MG63 (cell line): ENCODE measurements around the gene SNRK. TPM values are rescaled to one million over a fixed set of nuclear protein-coding genes. Genes with fewer than 3 reads are reported as not detected.

Experiments used
- DNase-seq: peaks from one replicate; pipeline ENCODE4 v3.0.0-alpha.2; 2020
- H3K27me3 ChIP-seq: fragments of 250-450 bp; sonication (Bioruptor Pico); 2 replicates; pipeline ENCODE4 v1.5.1; 2020; ENCODE audit warnings: mild to moderate bottlenecking, moderate library complexity
- H3K36me3 ChIP-seq: fragments of 250-450 bp; sonication (Bioruptor Pico); 2 replicates; pipeline ENCODE4 v1.5.1; 2020; ENCODE audit warnings: mild to moderate bottlenecking, moderate library complexity
- H3K4me3 ChIP-seq: fragments of 250-450 bp; sonication (Bioruptor Pico); 2 replicates; pipeline ENCODE4 v1.5.1; 2020; ENCODE audit warnings: mild to moderate bottlenecking, moderate library complexity
- H3K9me3 ChIP-seq: fragments of 250-450 bp; sonication (Bioruptor Pico); 2 replicates; pipeline ENCODE4 v1.5.1; 2020; ENCODE audit warnings: mild to moderate bottlenecking, moderate library complexity
- total RNA-seq: library from RNA; depleted of rRNA; stranded (reverse); fragments of >200 nt; shearing (Covaris generic); gene quantifications from 2 replicates; pipeline ENCODE4 v1.2.3, GENCODE V29; 2014; ENCODE audit warnings: low replicate concordance

Gene SNRK
- total RNA-seq, 1 experiment from 2014 or later = 6.6 TPM

DNA sequence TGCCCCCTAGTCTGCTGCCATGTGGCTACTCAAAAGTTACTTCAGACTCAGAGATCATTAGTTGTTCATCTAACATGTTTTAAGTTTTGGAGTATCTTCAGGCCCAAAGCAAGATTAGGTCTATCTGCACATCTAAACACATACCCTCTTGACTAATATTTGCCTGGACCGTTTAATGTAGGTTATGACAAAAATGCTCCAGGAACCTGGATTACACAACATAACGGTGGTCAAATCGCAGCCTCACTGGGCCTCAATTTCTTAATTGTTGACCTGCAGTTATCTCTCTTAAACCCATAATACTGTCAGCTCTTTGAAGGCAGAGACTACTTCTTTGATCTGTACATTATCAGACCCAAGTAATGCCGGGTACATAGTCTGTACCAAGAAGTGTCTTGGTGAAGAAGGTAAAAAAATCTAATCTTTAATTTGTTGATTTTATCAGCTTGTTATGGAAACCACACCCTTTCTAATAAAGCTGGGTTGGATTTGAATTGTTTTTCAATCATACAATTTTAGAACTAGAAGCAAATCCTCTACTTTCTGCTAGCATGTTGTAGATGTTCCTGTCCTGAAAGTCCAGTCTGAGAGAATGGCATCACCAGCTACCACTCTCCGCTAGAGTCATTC lies 3.6 kb downstream of the SNRK start:
- Histone ChIP-seq H3K4me3 (no peak overlapping the region), H3K27me3 (no peaks in the 10 kb centered on the region), H3K9me3 (no peaks in the 10 kb centered on the region), H3K36me3 (no peaks in the 10 kb centered on the region)
- no peak for DNase-seq

GRCh38 chr3:43290956-43291355 lies 4.6 kb downstream of the SNRK start:
- Histone ChIP-seq H3K9me3 (no peaks in the 10 kb centered on the region), H3K27me3 (no peaks in the 10 kb centered on the region), H3K36me3 (no peaks in the 10 kb centered on the region), H3K4me3 (no peak overlapping the region)
- no peak for DNase-seq

DNA sequence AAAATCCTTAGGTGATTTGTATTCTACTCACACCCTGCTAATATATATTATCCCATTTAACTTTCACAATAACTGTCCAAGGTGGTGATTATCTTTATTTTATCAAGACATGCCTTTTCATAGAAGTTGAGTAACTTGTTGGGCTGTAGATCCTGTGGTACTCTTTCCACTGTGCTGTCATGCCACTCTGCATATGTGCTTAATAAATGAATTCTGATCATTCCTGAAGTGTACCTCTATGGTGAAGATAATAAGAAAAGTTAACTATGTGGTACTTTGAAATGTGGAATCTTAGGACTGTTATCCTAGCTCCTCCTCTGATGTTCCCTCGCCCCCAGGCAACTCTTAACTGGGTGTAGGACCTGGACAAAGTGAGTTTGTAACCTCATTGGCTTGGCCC lies 5.2 kb downstream of the SNRK start:
- Histone ChIP-seq H3K9me3 (no peaks in the 10 kb centered on the region), H3K36me3 (no peaks in the 10 kb centered on the region), H3K27me3 (no peaks in the 10 kb centered on the region), H3K4me3 (no peak overlapping the region)
- DNase-seq = no peak

- no peaks in the 10 kb centered on the region for H3K27me3 ChIP-seq
- no peak for DNase-seq
- H3K9me3 ChIP-seq = no peaks in the 10 kb centered on the region
- no peaks in the 10 kb centered on the region for H3K36me3 ChIP-seq
- H3K4me3 ChIP-seq = no peak overlapping the region
These were observed 8.6 kb downstream of the SNRK start for GRCh38 chr3:43294975-43295374.

DNA sequence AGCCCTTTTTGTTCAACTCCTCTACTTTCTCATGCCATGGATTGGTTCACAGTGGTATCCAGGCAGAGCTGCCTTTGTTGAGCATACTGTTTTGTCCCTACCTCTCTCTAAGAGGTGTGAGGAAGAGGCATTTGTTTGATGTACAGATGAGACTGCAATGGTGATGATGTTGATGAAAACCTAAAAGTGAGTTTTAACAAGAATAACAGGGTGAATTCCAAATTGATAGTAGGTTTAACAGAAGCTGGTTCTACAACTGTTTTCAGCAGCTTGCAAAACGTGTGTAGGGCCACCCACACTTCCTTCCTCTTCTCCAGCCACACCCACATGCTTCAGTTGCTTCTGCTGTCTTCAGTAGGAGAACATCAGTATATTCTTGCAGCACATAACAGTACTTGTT lies 10.2 kb downstream of the SNRK start:
- H3K36me3 ChIP-seq = no peaks in the 10 kb centered on the region
- no peak overlapping the region for H3K4me3 ChIP-seq
- DNase-seq = no peak
- H3K9me3 ChIP-seq = no peaks in the 10 kb centered on the region
- no peaks in the 10 kb centered on the region for H3K27me3 ChIP-seq

DNA sequence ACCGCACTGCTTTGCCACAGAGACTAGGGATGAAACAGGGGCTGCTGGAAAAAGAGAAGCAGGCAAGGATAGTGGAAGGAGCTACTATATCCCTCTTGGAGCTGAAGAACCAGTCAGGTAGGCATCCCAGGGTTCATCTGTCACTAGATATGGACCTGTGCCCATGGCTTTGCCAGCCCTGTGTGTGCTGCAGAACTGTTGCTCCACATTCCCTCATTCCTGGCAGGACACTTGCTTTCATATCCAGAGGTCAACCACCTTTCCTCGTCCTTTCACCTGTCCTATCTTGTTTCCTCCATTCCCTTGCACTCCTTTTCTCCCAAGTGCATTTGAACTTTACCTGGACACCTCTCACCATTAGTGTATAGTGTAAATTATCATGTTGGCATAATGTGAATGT lies 12.0 kb downstream of the SNRK start:
- H3K9me3 ChIP-seq = no peaks in the 10 kb centered on the region
- DNase-seq = no peak

GRCh38 chr3:43298761-43299160 lies 12.4 kb downstream of the SNRK start:
- Histone ChIP-seq H3K27me3 (no peaks in the 10 kb centered on the region), H3K9me3 (no peaks in the 10 kb centered on the region), H3K4me3 (no peak overlapping the region), H3K36me3 (no peaks in the 10 kb centered on the region; the same call in 1 of the 2 replicates)
- no peak for DNase-seq

More for the DNA sequence above, 12.0 kb downstream of the SNRK start:
- no peak overlapping the region for H3K4me3 ChIP-seq
- no peaks in the 10 kb centered on the region for H3K36me3 ChIP-seq
- H3K27me3 ChIP-seq = no peaks in the 10 kb centered on the region

DNA sequence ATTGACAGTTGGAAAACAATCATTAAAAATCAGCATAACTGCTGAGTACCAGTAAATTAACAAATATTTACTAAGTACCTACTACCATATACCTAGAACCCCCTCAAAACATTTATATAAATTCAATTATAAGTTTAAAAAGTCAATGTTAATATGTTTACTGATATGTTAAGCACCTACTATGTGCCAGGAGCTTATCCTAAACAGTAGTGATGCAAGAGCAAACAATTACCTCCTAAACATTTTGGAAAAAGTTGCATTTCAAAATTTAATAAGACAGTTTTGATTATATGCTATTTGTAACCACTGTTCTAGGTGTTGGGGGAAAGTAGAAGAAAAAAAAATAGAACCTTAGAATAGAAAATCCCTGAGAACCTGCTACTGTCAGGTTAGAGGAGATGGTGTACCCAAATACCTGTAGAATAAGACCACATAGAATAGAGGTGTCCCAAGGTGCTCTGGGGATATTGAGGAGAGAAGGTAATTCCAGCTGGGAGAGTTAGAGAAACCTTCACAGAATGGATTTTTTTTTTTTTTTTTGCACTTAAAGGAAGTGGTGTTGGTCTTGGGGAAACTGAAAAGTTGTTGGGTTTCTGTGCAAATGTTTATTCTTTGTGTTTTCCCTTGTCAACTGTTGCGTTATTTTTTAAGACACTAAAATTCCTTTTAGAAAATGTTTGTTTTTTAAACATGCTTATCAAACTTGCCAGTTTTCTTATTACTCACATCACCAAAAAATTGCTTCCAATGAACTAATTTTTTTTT lies 16.0 kb downstream of the SNRK start:
- Histone ChIP-seq H3K27me3 (no peaks in the 10 kb centered on the region), H3K9me3 (no peaks in the 10 kb centered on the region), H3K4me3 (no peak overlapping the region), H3K36me3 (no peaks in the 10 kb centered on the region; the same call in 1 of the 2 replicates)
- DNase-seq = no peak

DNA sequence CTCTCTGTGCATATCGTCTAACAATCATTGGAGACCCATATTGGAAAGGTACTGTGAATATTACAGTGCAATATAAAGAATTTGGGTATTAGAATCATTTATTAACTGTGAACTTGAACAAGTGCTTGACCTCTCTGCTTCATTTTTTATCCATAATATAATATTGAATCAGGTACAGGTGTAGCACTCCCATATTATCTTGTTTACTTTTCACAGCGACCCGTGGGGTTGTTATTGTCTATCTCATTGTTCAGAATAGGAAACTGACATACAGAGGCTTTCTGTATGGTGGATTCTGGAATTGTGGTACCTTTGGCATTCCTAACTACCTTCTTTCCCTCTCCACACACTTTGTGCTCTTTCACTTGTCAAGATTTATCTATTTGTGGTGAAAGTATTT lies 17.8 kb downstream of the SNRK start:
- no peaks in the 10 kb centered on the region for H3K9me3 ChIP-seq
- no peaks in the 10 kb centered on the region; the same call in 1 of the 2 replicates for H3K36me3 ChIP-seq
- no peak for DNase-seq
- H3K27me3 ChIP-seq = no peaks in the 10 kb centered on the region
- H3K4me3 ChIP-seq = no peak overlapping the region

DNA sequence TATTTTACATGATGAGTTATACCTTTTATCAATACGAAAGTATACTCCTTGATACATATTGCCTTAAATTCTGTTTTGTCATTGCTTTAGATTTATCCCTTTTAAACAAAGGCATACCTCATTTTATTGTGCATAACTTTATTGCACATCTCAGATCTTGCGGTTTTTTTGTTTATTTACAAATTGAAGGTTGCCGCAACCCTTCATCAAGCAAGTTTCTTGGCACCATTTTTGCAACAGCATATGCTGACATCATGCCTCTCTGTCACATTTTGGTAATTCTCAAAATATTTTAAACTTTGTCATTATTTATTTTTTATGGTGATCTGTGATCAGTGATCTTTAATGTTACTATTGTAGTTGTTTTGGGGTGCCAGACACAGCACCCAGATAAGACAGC lies 20.9 kb downstream of the SNRK start:
- Histone ChIP-seq H3K27me3 (no peaks in the 10 kb centered on the region), H3K9me3 (no peaks in the 10 kb centered on the region), H3K36me3 (no peaks in the 10 kb centered on the region; the same call in 1 of the 2 replicates), H3K4me3 (no peak overlapping the region)
- DNase-seq = no peak

DNA sequence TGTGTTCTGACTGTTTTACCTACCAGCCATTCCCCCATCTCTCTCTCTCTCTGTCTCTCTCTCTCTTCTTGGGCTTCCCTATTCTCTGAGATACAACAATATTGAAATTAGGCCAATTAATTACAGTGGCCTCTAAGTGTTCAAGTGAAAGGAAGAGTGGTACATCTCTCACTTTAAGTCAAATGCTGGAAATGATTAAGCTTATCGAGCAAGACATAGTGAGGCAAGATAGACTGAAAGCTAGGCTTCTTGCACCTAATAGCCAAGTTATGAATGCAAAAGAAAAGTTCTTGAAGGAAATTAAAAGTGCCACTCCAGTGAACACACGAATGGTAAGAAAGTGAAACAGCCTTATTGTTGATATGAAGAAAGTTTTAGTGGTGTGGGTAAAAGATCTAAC lies 21.3 kb downstream of the SNRK start:
- no peak for DNase-seq
- Histone ChIP-seq H3K4me3 (no peak overlapping the region), H3K27me3 (no peaks in the 10 kb centered on the region), H3K9me3 (no peaks in the 10 kb centered on the region), H3K36me3 (no peaks in the 10 kb centered on the region; the same call in 1 of the 2 replicates)

DNA sequence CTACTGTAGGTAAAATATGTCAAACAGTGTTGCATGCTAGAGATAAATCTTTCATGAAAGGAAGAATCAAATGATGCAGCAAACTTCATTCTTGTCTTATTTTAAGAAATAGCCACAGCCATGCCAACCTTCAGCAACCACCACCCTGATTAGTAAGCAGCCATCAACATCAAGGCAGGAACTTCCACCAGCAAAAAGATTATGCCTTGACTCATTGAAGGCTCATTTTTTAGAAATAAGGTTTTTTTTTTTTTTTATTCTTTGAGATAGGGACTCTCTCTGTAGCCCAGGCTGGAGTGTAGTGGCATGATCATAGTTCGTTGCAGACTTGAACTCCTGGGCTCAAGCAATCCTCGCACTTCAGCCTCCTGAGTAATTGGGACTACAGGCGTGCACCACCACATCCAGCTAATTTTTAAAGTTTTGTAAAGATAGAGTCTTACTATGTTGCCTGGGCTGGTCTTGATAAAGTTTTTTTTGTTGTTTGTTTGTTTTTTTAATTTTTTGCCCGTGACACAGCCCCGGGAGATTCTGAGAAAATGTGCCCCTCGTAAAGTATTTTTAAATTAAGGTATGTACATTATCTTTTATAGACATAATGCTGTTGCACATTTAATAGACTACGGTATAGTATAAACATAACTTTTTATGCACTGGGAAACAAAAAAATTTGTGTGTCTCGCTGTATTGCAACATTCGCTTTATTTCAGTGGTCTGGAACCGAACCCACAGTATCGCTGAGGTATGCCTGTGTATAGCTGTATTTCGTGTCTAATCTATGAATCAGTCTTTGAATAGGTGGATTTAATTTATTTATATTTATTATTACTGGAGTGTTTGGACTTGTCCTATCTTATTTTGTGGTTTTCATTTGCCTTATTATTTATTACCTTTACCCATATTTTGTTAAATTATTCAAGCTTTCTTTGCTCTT lies 23.3 kb downstream of the SNRK start:
- no peak for DNase-seq
- Histone ChIP-seq H3K9me3 (no peaks in the 10 kb centered on the region), H3K4me3 (no peak overlapping the region), H3K36me3 (no peaks in the 10 kb centered on the region; the same call in 1 of the 2 replicates), H3K27me3 (no peaks in the 10 kb centered on the region)

DNA sequence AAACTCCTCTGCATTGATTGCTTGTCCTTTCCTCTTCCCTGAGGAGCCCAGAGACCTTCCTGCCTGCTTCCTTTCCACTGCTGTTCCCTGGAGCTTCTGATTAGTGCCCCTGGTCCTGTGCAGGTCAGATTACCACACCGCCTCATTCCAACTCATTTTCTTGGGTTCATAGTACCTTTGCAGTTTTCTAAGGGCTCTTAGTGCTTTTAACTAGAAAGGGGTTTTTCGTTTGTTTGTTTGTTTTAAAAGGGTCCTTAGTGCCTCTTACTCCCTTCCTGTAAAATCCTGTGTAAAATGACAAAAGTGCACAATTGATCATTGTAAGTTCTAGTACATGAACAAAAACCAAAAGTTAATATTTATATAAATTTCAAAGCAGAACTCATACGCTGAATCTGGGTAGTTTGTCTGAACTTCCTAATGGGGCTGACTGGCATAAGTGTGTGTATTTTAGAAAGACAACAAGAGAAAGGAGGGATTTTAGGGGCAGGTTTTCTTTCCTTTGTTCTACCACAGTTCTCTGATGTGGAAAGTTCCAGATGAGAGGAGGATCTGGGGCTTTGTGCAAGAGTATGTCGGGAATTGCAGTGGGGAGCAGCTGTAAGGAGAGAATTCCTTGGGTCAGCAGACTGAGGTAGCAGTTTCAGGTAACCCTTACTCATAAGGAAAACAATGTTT lies 30.6 kb downstream of the SNRK start:
- DNase-seq = no peak
- Histone ChIP-seq H3K36me3 (no peaks in the 10 kb centered on the region; the same call in 1 of the 2 replicates), H3K27me3 (no peaks in the 10 kb centered on the region), H3K9me3 (no peaks in the 10 kb centered on the region), H3K4me3 (no peak overlapping the region)

- Histone ChIP-seq H3K9me3 (no peaks in the 10 kb centered on the region), H3K27me3 (no peaks in the 10 kb centered on the region), H3K4me3 (no peak overlapping the region), H3K36me3 (no peaks in the 10 kb centered on the region; the same call in 1 of the 2 replicates)
- DNase-seq = no peak
These were observed 31.3 kb downstream of the SNRK start for GRCh38 chr3:43317461-43318316.

- Histone ChIP-seq H3K36me3 (no peaks in the 10 kb centered on the region; the same call in 1 of the 2 replicates), H3K4me3 (no peak overlapping the region), H3K27me3 (no peaks in the 10 kb centered on the region), H3K9me3 (no peaks in the 10 kb centered on the region)
- DNase-seq = no peak
These were observed 33.0 kb downstream of the SNRK start for GRCh38 chr3:43319376-43319775.

GRCh38 chr3:43319794-43320193 lies 33.5 kb downstream of the SNRK start:
- no peaks in the 10 kb centered on the region for H3K27me3 ChIP-seq
- no peak for DNase-seq
- no peak overlapping the region for H3K4me3 ChIP-seq
- no peaks in the 10 kb centered on the region for H3K9me3 ChIP-seq
- H3K36me3 ChIP-seq = no peaks in the 10 kb centered on the region; the same call in 1 of the 2 replicates
